ENCODE results near the gene SYVN1.
"Not testable (repeated sequence)": the region's sequence is repeated elsewhere in the genome, so short reads cannot be mapped to it uniquely, and the experiment has no call there.

SYVN1 gene

GRCh38 chr11:65134240-65134951 is at the start of gene SYVN1:
TSS of gene SYVN1 (minus strand) at chr11:65134519. CDS start at chr11:65133601, 918 bp downstream.
- Histone ChIP-seq H3K4me1 (peaks cover 9% of the 10 kb centered on the region; the same call in 1 of the 2 replicates), H3K36me3 (replicated peaks) (peaks cover 29% of the 10 kb centered on the region), H3K4me3 (peak within 1 kb of the TSS; percentile 72), H3K27me3 (ENCODE audit: low read depth) (no peaks in the 10 kb centered on the region), H3K9me3 (no peaks in the 10 kb centered on the region)
- DNase-seq (ENCODE audit: low spot score in 2 of 2) = peak; percentile 67 to 92
- in situ Hi-C loops (cut with MboI; ENCODE audit: low sequenced_read_pairs) = no loop called here

GRCh38 chr11:65183201-65183891 is 49.0 kb upstream of the SYVN1 start:
- Histone ChIP-seq H3K36me3 (replicated peaks) (peaks cover 4% of the 10 kb centered on the region), H3K4me3 (no peak overlapping the region; the same call in 1 of the 2 replicates), H3K9me3 (no peaks in the 10 kb centered on the region), H3K4me1 (peaks cover 15% of the 10 kb centered on the region), H3K27me3 (ENCODE audit: low read depth) (no peaks in the 10 kb centered on the region)
- in situ Hi-C loops (cut with MboI; ENCODE audit: low sequenced_read_pairs) = no loop called here
- DNase-seq (ENCODE audit: low spot score in 2 of 2) = no peak

- peaks cover 4% of the 10 kb centered on the region for H3K36me3 ChIP-seq (replicated peaks)
- H3K4me1 ChIP-seq = peaks cover 15% of the 10 kb centered on the region
- H3K27me3 ChIP-seq (ENCODE audit: low read depth) = no peaks in the 10 kb centered on the region
- no peaks in the 10 kb centered on the region for H3K9me3 ChIP-seq
- peak; percentile 31 to 72 for DNase-seq (ENCODE audit: low spot score in 2 of 2)
- peak overlapping the region; percentile 75 for H3K4me3 ChIP-seq
- in situ Hi-C loops (cut with MboI; ENCODE audit: low sequenced_read_pairs) = no loop called here
Observed at GRCh38 chr11:65182258-65183170, 48.2 kb upstream of the SYVN1 start.

- in situ Hi-C loops (cut with MboI; ENCODE audit: low sequenced_read_pairs) = no loop called here
- Histone ChIP-seq H3K4me3 (peak within 1 kb of the TSS; percentile 75), H3K4me1 (peaks cover 15% of the 10 kb centered on the region), H3K27me3 (ENCODE audit: low read depth) (no peaks in the 10 kb centered on the region), H3K36me3 (replicated peaks) (peaks cover 4% of the 10 kb centered on the region), H3K9me3 (no peaks in the 10 kb centered on the region)
- DNase-seq (ENCODE audit: low spot score in 2 of 2) = peak; percentile 65 to 85
Observed at GRCh38 chr11:65181569-65182257, 47.4 kb upstream of the SYVN1 start, which contains the start of gene CAPN1. TSS of gene CAPN1 (plus strand) at chr11:65181928. CDS start at chr11:65182702, 774 bp downstream.

GRCh38 chr11:65180877-65181568 is 46.7 kb upstream of the SYVN1 start:
- Histone ChIP-seq H3K4me3 (peak overlapping the region; percentile 75), H3K27me3 (ENCODE audit: low read depth) (no peaks in the 10 kb centered on the region), H3K9me3 (no peaks in the 10 kb centered on the region), H3K4me1 (peaks cover 15% of the 10 kb centered on the region), H3K36me3 (replicated peaks) (peaks cover 4% of the 10 kb centered on the region; the same call in 1 of the 2 replicates)
- DNase-seq (ENCODE audit: low spot score in 2 of 2) = peak; percentile 72 to 88
- in situ Hi-C loops (cut with MboI; ENCODE audit: low sequenced_read_pairs) = no loop called here

GRCh38 chr11:65174571-65175010 is 40.3 kb upstream of the SYVN1 start:
- H3K27me3 ChIP-seq (ENCODE audit: low read depth); DNase-seq (ENCODE audit: low spot score in 2 of 2); H3K9me3 ChIP-seq; H3K4me3 ChIP-seq; in situ Hi-C loops (cut with MboI; ENCODE audit: low sequenced_read_pairs); H3K36me3 ChIP-seq (replicated peaks); H3K4me1 ChIP-seq: not testable (repeated sequence)

GRCh38 chr11:65172600-65172999 is 38.3 kb upstream of the SYVN1 start:
- Histone ChIP-seq H3K36me3 (replicated peaks) (no peaks in the 10 kb centered on the region), H3K4me1 (no peaks in the 10 kb centered on the region), H3K27me3 (ENCODE audit: low read depth) (no peaks in the 10 kb centered on the region), H3K4me3 (no peak overlapping the region), H3K9me3 (no peaks in the 10 kb centered on the region)
- no peak for DNase-seq (ENCODE audit: low spot score in 2 of 2)
- in situ Hi-C loops (cut with MboI; ENCODE audit: low sequenced_read_pairs) = no loop called here

GRCh38 chr11:65170058-65170534 is 35.8 kb upstream of the SYVN1 start, which contains the start of gene SPDYC:
TSS of gene SPDYC (plus strand) at chr11:65170233. CDS start at chr11:65171358, 1,125 bp downstream.
- H3K9me3 ChIP-seq = no peaks in the 10 kb centered on the region
- no peaks in the 10 kb centered on the region for H3K27me3 ChIP-seq (ENCODE audit: low read depth)
- DNase-seq (ENCODE audit: low spot score in 2 of 2) = peak in 1 of 2 experiments; percentile 40
- in situ Hi-C loops (cut with MboI; ENCODE audit: low sequenced_read_pairs) = no loop called here
- no peak within 1 kb of the TSS for H3K4me3 ChIP-seq
- no peaks in the 10 kb centered on the region for H3K4me1 ChIP-seq
- H3K36me3 ChIP-seq (replicated peaks) = no peaks in the 10 kb centered on the region

GRCh38 chr11:65169164-65169641 is 34.9 kb upstream of the SYVN1 start:
- Histone ChIP-seq H3K27me3 (ENCODE audit: low read depth) (no peaks in the 10 kb centered on the region), H3K4me3 (no peak overlapping the region), H3K4me1 (no peaks in the 10 kb centered on the region), H3K36me3 (replicated peaks) (no peaks in the 10 kb centered on the region), H3K9me3 (no peaks in the 10 kb centered on the region)
- in situ Hi-C loops (cut with MboI; ENCODE audit: low sequenced_read_pairs) = no loop called here
- no peak for DNase-seq (ENCODE audit: low spot score in 2 of 2)

- no peak for DNase-seq (ENCODE audit: low spot score in 2 of 2)
- in situ Hi-C loops (cut with MboI; ENCODE audit: low sequenced_read_pairs) = no loop called here
- Histone ChIP-seq H3K9me3 (no peaks in the 10 kb centered on the region), H3K4me3 (no peak overlapping the region), H3K27me3 (ENCODE audit: low read depth) (no peaks in the 10 kb centered on the region), H3K4me1 (no peaks in the 10 kb centered on the region), H3K36me3 (replicated peaks) (no peaks in the 10 kb centered on the region)
Observed at GRCh38 chr11:65167656-65168055, 33.3 kb upstream of the SYVN1 start.

GRCh38 chr11:65166893-65167292 is 32.6 kb upstream of the SYVN1 start:
- no peak for DNase-seq (ENCODE audit: low spot score in 2 of 2)
- Histone ChIP-seq H3K4me1 (no peaks in the 10 kb centered on the region), H3K36me3 (replicated peaks) (no peaks in the 10 kb centered on the region), H3K9me3 (no peaks in the 10 kb centered on the region), H3K27me3 (ENCODE audit: low read depth) (no peaks in the 10 kb centered on the region), H3K4me3 (no peak overlapping the region)
- in situ Hi-C loops (cut with MboI; ENCODE audit: low sequenced_read_pairs) = no loop called here

Data from HAP-1 (cell line).